NCI-H1436 treated with DMSO at 0.1 percent for 48 hours (cell line): ENCODE results near the gene CAMTA1.

Experiments
- DNase-seq: peaks from one replicate; lab custom pipeline; 2025; lab: John Stamatoyannopoulos, UW

Gene CAMTA1

GRCh38 chr1:7255303-7256058, 470.2 kb downstream of the CAMTA1 start:
- no peak for DNase-seq

- DNase-seq, result no peak
These were observed 471.3 kb downstream of the CAMTA1 start for GRCh38 chr1:7256526-7256925.

DNA sequence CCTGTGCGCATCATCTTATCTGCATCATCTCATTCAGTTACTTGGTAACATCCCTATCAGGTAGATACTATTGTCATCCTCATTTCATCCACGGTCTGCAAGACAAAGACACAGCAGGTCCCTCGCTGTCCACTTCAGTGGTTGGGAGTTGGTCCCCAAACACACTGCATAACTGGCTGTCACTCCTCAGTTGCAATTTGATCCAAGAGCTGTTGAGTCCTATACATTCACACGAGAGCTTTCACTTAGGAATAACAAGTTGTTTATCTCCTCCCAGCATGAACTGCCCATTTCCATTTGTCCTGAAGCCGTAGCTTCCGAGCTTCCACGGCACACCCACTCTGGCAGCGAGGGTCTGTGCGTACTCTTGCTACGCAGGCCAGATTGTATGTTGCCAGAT, 472.0 kb downstream of the CAMTA1 start:
- DNase-seq, result no peak

DNA sequence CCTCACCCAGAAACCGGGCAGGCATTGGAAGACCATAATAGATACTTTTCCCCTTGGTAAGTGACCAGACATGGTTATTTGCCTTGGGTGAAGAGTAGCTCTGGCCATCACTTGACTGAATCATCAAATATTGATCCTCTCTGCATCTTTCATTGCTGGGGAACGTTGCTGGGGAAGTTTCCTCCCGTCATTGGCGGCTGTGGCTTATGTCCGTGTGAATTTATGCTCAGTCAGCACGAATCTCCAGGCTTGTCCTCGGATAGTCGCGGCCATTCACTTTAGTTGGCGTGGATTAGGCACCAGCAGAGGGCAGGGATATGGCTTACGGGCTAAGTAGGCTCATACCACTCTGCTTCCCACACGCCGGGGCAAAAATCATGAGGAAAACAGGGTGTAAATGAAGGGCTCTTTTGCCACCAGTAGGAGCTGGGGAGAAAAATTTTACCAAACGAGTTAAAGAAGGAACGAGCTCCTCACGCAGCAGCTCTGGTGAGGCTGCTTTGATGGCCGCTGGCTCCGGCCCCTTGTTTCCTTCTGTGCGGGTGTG, 473.4 kb downstream of the CAMTA1 start:
- DNase-seq, result no peak

DNA sequence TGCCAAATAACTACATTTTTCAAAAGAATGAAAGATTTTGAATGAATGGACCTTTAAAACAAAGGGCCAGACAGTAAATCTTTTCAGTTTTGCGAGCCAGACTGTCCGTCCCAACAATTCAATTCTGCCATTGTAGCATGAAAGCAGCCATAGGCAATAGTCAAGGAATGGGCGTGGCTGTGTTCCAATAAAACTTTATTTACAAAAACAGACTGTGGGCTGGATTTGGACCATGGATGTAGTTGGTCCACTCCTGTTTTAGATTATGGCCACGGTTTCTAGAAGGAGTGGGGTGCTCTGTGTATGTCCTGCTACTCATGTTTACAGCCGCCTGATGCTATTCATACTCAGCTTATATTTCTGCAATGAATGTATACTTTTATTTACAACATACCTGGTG, 474.7 kb downstream of the CAMTA1 start:
- no peak for DNase-seq

GRCh38 chr1:7261490-7261889, 476.2 kb downstream of the CAMTA1 start:
- no peak for DNase-seq

DNA sequence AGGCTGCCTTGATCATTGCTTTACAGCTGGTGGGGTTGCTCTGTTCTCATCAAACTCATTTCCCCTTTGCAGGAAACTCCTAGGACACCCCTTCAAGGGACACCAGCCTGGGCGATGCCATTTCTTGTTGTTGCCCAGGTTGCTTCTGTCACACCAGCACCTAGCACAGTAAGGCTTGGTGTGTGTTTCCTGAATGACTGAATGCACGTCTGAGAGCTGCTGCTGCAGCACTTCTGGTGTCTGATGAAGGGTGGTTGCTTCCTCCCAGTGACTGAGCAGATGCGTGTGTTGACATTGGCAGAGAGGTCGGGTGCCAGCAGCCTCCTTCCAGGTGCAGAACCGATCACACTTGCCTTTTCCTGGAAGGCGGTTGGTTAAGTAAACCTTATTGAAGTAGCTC, 477.4 kb downstream of the CAMTA1 start:
- peak; percentile 57 for DNase-seq

GRCh38 chr1:7263021-7263960, 478.0 kb downstream of the CAMTA1 start:
- no peak for DNase-seq

GRCh38 chr1:7264101-7264500, 478.8 kb downstream of the CAMTA1 start:
- no peak for DNase-seq

- peak; percentile 74 for DNase-seq
These were observed 480.6 kb downstream of the CAMTA1 start for GRCh38 chr1:7265771-7266371.

GRCh38 chr1:7266561-7266960, 481.3 kb downstream of the CAMTA1 start:
- no peak for DNase-seq

DNA sequence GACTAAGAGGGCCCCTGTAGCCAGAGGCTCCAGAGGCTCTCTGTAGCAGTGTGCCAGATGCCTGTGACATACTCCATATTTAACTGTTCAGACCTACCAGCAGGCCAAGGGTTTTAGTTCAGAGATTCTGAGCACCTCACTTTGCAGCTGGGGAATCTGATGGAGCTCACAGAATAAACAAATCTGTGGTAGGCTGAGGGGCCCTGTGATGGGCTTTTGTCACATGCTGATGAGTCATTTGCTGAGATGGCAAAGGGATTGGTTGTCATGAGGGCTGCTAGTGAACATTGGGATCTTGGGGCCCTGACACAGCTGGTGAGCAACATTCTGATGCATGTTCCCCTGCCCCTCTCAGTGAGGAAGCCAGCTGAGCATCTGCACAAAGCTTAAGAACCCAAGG, 482.2 kb downstream of the CAMTA1 start:
- DNase-seq, result no peak

- DNase-seq, result no peak
These were observed 483.7 kb downstream of the CAMTA1 start for GRCh38 chr1:7268983-7269382.

- DNase-seq, result no peak
These were observed 484.3 kb downstream of the CAMTA1 start for GRCh38 chr1:7269525-7269924.

GRCh38 chr1:7274256-7274655, 489.0 kb downstream of the CAMTA1 start:
- no peak for DNase-seq

GRCh38 chr1:7278045-7278444, 492.8 kb downstream of the CAMTA1 start:
- no peak for DNase-seq

DNA sequence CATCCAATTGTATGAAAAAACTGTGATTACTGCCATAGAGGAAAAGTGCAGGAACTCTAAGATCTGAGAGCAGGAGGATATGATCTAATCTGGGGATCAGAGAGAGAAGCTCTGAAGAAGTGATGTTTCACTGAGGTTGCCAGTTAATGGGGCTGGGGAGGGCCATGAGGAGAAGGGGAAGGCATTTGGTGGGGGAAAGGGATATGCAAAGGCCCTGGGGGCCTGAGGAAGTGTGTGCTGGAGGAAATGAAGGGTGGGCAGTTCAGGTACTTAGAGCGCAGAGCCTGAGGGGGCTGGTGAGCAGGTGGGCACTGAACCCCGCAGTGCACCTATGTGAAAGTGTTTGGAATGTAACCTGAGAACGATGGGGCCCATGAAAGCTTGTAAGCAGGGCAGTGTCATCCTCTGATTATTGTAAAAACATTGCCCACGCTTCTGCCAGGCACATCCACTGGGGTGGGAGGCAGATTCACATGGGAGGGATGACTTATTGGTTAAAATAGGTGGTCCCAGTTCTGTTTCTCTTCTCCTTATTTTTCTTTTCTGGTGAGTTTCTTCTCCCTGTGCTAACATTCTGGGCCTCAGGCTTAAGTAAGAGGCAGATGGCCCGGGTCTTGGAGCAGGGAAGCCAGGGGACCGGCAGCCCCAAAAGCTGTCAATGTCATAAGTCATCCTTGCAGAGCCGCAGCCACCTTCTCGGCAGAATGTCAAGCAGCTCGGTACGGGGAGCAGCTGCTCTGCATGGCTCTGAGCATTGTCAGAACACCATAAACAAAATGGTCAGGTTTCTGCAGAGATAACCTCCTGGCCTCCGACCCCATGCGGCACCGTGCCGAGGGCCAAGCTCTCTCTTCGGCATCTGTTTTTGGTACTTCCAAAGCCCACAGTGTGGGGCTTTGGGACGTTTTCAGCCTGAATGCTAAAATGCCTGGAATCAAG, 493.8 kb downstream of the CAMTA1 start:
- no peak for DNase-seq

GRCh38 chr1:7279769-7280168, 494.5 kb downstream of the CAMTA1 start:
- DNase-seq, result no peak

DNA sequence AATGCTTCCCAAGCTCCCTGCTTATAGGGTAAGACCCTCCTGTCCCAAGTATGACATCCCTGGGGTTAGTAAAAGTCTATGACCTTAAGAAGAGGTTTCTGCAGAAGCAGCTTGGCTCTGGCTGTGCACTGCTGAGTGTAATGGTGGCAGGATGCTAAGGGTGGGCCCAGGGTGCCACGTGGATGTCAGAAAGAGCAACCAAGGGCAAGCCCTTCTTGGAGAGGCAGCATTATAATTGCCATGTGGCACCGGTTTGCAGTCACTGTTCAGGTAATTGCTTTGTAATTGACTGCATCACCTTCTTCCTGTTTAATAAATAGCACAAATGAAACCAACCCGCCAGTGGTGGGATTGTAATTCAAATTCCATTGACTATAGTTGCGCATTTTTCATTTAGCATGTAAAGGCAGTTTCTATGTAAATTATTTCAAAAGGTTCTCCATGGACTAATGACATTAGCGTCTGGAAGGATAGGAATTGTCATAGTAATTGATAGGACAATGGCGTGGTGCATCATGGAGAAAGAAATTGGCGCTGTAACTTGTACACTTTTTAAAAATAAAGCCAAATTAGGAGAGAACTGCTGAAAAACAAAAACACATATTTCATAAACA, 495.2 kb downstream of the CAMTA1 start:
- DNase-seq, result no peak

DNA sequence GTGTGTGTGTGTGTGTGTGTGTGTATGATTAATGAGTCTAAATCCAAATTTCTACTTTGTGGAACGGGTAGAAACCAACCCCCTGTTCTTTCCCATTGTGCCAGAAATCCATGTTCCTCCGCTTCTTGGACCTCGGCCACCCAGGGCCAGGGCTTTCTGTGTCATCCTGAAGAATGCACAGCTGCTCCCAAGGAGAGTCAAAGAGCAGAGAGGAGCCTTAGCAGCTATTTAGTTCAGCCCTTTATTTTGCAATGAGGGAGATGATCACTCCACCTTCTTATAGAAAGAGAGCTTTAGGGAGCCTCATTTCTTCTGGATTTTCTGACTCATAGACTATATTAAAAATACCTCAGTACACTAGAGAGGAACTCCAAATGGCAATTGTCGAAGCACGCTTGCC, 496.6 kb downstream of the CAMTA1 start:
- DNase-seq, result no peak
